ENCODE results near the gene ATF6.

DNA sequence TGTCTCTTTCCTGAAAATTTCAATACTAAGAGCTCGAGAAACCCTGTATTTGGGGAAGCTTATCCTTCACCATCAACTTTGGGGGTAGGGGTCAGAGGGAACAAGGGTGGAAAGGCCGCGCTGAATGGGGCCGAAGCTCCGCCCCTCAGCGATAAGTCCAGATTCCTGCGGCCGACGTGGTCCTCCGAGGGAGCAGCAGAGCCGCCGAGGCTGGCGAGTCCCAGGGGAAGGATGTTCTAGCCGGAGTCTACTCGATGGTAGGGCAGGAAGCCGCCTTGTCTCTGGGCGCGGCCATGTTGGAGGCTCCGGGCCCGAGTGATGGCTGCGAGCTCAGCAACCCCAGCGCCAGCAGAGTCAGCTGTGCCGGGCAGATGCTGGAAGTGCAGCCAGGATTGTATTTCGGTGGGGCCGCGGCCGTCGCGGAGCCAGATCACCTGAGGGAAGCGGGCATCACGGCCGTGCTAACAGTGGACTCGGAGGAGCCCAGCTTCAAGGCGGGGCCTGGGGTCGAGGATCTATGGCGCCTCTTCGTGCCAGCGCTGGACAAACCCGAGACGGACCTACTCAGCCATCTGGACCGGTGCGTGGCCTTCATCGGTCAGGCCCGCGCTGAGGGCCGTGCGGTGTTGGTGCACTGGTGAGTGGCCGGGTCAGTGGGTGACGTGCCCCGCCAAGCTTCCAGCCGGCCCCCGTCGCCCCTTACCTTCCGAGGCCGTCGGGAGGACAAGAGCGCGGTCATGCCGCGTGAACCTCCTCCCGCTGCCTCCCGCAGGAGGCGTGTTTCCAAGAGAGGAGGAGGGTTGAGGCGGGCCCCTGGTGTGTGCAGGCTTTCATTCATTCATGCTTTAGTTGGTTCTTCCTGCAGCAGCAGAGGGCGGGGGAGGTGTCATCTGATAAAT lies 16.4 kb upstream of the ATF6 start, which contains the start of gene DUSP12:
- TF ChIP-seq, protein P1, sequence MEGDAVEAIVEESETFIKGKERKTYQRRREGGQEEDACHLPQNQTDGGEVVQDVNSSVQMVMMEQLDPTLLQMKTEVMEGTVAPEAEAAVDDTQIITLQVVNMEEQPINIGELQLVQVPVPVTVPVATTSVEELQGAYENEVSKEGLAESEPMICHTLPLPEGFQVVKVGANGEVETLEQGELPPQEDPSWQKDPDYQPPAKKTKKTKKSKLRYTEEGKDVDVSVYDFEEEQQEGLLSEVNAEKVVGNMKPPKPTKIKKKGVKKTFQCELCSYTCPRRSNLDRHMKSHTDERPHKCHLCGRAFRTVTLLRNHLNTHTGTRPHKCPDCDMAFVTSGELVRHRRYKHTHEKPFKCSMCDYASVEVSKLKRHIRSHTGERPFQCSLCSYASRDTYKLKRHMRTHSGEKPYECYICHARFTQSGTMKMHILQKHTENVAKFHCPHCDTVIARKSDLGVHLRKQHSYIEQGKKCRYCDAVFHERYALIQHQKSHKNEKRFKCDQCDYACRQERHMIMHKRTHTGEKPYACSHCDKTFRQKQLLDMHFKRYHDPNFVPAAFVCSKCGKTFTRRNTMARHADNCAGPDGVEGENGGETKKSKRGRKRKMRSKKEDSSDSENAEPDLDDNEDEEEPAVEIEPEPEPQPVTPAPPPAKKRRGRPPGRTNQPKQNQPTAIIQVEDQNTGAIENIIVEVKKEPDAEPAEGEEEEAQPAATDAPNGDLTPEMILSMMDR (IDR thresholded peaks at IDR 0.05): peak in 1 of 6 experiments; percentile 7
- TF ChIP-seq POLR2A (IDR thresholded peaks at IDR 0.05): peak in 2 of 4 donors; percentile 18 to 49
